Hepatocyte (in vitro differentiated cells): ENCODE measurements around the gene CD300E.

Experiments used
- EZH2 ChIP-seq: fragments of 200-600 bp; sonication (generic); IDR thresholded peaks from 2 replicates; pipeline ENCODE4 v1.6.1; 2016; ENCODE audit warnings: antibody characterized with exemption, mild to moderate bottlenecking, borderline replicate concordance
- EZH2phosphoT487 ChIP-seq: fragments of 200-600 bp; sonication (generic); IDR thresholded peaks from one replicate; pipeline ENCODE4 v1.6.1; 2018; ENCODE audit warnings: antibody characterized with exemption, mild to moderate bottlenecking, low read depth, moderate library complexity; ENCODE audit not compliant: unreplicated experiment, severe bottlenecking
- TF ChIP-seq, protein P1 (sequence below): fragments of 200-600 bp; sonication (generic); IDR thresholded peaks from 2 replicates; pipeline ENCODE4 v1.5.1; 2016; ENCODE audit warnings: antibody characterized with exemption, mild to moderate bottlenecking; ENCODE audit not compliant: poor library complexity

DNA sequence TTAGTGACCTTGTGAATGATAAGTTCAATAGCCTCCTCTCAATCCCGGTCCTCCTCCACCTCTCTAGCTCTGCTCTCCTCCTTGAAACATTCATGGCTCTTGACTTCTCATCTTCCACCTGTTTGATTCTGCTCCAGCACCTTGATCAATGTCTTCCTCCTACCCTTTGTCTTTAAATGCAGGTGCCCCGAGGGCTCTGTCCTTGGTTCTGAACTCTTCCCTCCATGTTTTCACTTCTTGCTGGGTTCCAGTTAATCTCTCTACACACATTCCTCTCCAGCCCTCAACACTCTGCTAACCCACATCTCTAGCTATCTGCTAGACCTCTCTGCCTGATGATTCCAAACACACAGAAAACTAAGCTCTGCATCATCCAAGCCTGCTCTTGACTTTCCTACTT lies 13.4 kb downstream of the CD300E start:
- TF ChIP-seq, protein P1, sequence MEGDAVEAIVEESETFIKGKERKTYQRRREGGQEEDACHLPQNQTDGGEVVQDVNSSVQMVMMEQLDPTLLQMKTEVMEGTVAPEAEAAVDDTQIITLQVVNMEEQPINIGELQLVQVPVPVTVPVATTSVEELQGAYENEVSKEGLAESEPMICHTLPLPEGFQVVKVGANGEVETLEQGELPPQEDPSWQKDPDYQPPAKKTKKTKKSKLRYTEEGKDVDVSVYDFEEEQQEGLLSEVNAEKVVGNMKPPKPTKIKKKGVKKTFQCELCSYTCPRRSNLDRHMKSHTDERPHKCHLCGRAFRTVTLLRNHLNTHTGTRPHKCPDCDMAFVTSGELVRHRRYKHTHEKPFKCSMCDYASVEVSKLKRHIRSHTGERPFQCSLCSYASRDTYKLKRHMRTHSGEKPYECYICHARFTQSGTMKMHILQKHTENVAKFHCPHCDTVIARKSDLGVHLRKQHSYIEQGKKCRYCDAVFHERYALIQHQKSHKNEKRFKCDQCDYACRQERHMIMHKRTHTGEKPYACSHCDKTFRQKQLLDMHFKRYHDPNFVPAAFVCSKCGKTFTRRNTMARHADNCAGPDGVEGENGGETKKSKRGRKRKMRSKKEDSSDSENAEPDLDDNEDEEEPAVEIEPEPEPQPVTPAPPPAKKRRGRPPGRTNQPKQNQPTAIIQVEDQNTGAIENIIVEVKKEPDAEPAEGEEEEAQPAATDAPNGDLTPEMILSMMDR = no peak
- TF ChIP-seq EZH2phosphoT487 (no peak), EZH2 (no peak)
